ENCODE measurements around the gene CIROP. TPM values are rescaled to one million over a fixed set of nuclear protein-coding genes. Genes with fewer than 3 reads are reported as not detected.
A peak's percentile ranks its signal among the peaks of the same experiment; 100 is the strongest.

CIROP gene
- total and polyA plus RNA-seq, 2 experiments from 2014 or later = 0.15 TPM; not detected in 1

DNA sequence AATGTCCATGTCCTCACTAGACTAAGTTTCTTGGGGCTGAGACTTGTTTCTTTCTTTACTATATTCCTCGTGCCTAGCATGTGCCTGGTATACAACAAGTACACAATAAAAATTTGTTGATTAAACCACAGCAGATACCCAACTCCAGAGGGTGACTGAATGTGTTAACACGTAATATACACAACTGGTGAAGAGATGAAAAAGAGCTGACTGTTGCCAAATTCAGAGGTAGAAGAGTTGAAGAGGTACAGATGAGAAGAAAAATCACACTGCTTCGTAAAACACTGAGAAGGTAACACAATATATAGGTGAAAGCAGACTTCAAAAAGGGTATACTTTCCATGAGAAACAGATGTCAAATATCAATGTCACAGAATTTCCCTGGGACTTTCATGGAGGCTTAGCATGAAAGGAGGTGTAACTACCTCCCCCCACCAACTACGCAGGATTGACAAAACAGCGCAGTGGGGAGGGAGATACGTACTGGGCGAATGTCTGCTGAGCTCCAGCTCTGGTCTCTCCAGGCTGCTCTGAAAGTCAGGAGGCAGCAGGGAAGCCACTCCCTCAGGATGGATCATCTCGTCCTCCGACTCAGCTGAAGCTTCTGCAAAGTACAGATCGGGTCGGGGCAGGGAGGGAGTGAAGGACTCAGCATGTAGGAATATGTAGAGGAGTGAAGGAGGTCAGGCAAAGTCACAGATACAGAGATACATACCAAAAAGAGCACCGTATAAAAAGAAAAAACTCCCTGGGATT is 15.1 kb downstream of the CIROP start:
- DNase-seq (ENCODE audit: low read depth in 1 of 2, low spot score in 1 of 2) = no peak
- H3K36me3 ChIP-seq = peaks cover 73% of the 10 kb centered on the region
- H3K9me3 ChIP-seq (ENCODE audit: low read depth) = no peaks in the 10 kb centered on the region
- peaks cover 9% of the 10 kb centered on the region for H3K4me1 ChIP-seq (ENCODE audit: low read depth)
- H3K27ac ChIP-seq = no peak overlapping the region
- no peaks in the 10 kb centered on the region for H3K27me3 ChIP-seq
- H3K4me3 ChIP-seq = no peak overlapping the region
- TF ChIP-seq, protein P1, sequence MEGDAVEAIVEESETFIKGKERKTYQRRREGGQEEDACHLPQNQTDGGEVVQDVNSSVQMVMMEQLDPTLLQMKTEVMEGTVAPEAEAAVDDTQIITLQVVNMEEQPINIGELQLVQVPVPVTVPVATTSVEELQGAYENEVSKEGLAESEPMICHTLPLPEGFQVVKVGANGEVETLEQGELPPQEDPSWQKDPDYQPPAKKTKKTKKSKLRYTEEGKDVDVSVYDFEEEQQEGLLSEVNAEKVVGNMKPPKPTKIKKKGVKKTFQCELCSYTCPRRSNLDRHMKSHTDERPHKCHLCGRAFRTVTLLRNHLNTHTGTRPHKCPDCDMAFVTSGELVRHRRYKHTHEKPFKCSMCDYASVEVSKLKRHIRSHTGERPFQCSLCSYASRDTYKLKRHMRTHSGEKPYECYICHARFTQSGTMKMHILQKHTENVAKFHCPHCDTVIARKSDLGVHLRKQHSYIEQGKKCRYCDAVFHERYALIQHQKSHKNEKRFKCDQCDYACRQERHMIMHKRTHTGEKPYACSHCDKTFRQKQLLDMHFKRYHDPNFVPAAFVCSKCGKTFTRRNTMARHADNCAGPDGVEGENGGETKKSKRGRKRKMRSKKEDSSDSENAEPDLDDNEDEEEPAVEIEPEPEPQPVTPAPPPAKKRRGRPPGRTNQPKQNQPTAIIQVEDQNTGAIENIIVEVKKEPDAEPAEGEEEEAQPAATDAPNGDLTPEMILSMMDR (IDR thresholded peaks at IDR 0.05; ENCODE audit: low read depth, low read length) = no peak

DNA sequence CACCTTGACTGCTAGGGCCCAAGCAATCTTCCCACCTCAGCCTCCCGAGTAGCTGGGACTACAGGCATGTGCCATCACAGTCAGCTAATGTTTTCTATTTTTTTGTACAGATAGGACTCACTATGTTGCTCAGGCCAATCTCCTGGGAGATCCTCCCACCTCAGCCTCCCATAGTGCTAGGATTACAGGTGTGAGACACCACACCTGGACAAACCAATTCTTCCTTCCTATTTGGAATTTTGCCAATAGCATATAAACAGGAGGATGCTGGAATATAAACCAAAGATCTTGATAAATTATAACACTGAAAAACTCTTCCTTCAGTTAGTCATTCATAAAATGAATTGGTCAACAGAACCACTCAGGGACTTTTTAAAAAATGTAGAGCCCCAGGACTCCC is 18.2 kb downstream of the CIROP start:
- Histone ChIP-seq H3K9me3 (ENCODE audit: low read depth) (no peaks in the 10 kb centered on the region), H3K4me1 (ENCODE audit: low read depth) (no peaks in the 10 kb centered on the region), H3K27ac (no peak overlapping the region), H3K4me3 (no peak overlapping the region), H3K27me3 (no peaks in the 10 kb centered on the region), H3K36me3 (peaks cover 75% of the 10 kb centered on the region)
- TF ChIP-seq, protein P1 (IDR thresholded peaks at IDR 0.05; ENCODE audit: low read depth, low read length) = no peak
- no peak for DNase-seq (ENCODE audit: low read depth in 1 of 2, low spot score in 1 of 2)

DNA sequence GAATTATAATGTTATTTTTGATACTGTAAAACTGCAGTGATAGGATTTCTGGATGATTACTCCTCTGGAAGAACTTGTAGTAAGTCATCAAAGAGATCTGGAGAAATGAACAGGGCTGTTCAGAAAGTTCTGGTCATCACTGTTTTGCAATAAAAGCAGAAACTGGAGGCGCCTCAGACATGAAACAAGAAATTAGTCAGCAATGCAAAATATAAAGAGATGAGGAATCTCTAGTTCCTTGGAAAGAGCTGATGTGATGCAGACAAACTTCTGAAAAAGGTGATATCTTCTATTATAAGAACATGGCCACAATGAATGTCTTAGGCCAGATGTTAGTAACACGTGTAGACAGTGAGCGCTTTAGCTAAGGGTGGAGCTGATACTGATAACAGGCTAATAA is 19.3 kb downstream of the CIROP start:
- DNase-seq (ENCODE audit: low read depth in 1 of 2, low spot score in 1 of 2) = peak in 1 of 2 donors; percentile 32
- TF ChIP-seq, protein P1 (IDR thresholded peaks at IDR 0.05; ENCODE audit: low read depth, low read length) = no peak
- Histone ChIP-seq H3K9me3 (ENCODE audit: low read depth) (no peaks in the 10 kb centered on the region), H3K36me3 (peaks cover 85% of the 10 kb centered on the region), H3K27me3 (no peaks in the 10 kb centered on the region), H3K27ac (no peak overlapping the region), H3K4me1 (ENCODE audit: low read depth) (no peaks in the 10 kb centered on the region), H3K4me3 (no peak overlapping the region)

DNA sequence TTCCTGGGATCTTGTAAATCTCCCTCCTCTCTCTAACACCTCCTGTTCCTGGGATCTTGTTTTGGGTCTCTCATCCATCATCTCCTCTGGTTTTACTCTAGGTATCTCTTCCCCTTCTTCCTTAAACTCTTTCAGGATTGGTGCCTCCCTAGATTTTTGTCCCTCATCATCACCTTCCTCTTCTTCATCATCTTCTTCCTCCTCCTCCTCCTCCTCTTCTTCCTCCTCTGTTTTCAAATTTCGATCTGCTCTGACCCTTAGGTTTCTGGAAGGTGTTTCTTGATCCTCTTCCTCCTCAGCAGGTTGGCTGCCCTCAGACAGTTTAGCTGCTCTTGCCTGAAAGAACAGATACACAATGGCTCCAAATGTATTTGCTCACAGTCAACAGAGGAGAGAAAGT is 24.3 kb downstream of the CIROP start:
- no peaks in the 10 kb centered on the region for H3K27me3 ChIP-seq
- no peak overlapping the region for H3K27ac ChIP-seq
- TF ChIP-seq, protein P1 (IDR thresholded peaks at IDR 0.05; ENCODE audit: low read depth, low read length) = no peak
- H3K9me3 ChIP-seq (ENCODE audit: low read depth) = no peaks in the 10 kb centered on the region
- no peak for DNase-seq (ENCODE audit: low read depth in 1 of 2, low spot score in 1 of 2)
- H3K4me1 ChIP-seq (ENCODE audit: low read depth) = no peaks in the 10 kb centered on the region
- no peak overlapping the region for H3K4me3 ChIP-seq
- peaks cover 84% of the 10 kb centered on the region for H3K36me3 ChIP-seq

DNA sequence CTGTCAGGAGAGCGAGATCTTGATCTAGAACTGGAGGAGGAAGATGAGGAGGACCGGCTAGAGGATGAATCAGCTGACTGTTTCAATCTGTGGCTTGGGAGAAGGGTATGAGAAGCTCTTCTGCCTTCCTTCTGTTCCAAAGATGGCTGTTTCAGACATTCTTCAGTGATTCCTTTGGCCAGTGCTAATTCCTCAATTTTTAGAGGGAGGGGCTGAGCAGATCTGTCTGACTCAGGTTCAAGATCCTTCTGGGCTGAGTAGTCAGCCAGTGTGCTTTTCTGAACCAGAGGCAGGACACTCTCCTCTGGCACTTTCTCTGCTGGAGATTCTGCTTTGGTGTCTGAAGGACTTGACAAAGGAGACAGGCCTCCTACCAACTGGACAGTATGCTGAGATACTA is 25.1 kb downstream of the CIROP start:
- no peak for DNase-seq (ENCODE audit: low read depth in 1 of 2, low spot score in 1 of 2)
- no peaks in the 10 kb centered on the region for H3K4me1 ChIP-seq (ENCODE audit: low read depth)
- TF ChIP-seq, protein P1 (IDR thresholded peaks at IDR 0.05; ENCODE audit: low read depth, low read length) = no peak
- H3K4me3 ChIP-seq = no peak overlapping the region
- H3K9me3 ChIP-seq (ENCODE audit: low read depth) = no peaks in the 10 kb centered on the region
- no peak overlapping the region for H3K27ac ChIP-seq
- H3K27me3 ChIP-seq = no peaks in the 10 kb centered on the region
- peaks cover 80% of the 10 kb centered on the region for H3K36me3 ChIP-seq
